Measurements from ENCODE around the gene STAT2. TPM values are rescaled to one million over a fixed set of nuclear protein-coding genes. Genes with fewer than 3 reads are reported as not detected.
A peak's percentile ranks its signal among the peaks of the same experiment; 100 is the strongest.

STAT2 gene
- total and polyA plus RNA-seq, 9 of the 15 experiments (the other 6 are each of a cell fraction or from before 2014, with no cell fraction given) = 15.5 to 46.9 (median 40.1) TPM

DNA sequence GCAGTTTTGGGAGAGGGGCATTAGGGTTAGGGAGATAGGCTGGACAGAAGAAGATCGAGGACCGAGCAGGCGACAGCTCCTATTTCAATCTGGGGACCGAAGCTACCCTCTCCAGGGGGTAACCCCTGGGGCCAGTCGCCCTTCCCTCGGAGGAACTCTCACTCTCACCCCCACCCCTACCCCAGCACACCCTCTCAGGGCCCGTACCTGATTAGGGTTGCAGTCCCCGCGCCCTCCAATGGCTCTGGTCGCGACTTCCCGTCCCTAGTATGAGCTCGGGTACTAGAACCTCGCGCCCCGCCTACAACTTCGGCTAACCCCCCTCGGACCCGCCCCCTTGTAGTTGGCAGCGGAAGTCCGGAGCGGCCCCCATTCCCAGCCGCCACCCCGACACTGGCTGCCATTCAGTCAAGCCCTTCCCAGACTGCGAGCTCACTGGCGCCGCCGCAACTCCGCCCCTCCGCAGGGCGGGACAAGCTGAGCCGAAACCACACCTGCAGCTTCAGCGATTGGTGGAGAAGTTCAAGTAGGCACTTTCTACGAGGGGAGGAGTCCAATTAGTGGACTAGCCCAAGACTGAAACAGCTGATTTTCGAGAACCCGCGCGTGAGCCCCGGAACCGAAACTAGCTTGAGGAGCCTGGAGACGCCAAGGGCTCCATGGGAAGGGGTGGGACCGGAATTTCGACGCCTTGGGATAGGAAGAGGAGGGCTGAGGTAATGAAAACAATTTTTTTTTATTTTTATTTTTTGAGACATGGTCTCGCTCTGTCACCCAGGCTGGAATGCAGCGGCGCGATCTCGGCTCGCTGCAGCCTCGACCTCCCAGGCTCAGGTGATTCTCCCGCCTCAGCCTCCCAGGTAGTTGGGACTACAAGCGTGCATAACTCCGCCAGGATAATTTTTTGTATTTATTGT, at the start of gene STAT2 (continued):
- peak; percentile 90 for TF ChIP-seq POLR2G (IDR thresholded peaks at IDR 0.05; ENCODE audit: low read depth, low read length)
- TF ChIP-seq ESRRA (IDR thresholded peaks at IDR 0.05; ENCODE audit: borderline replicate concordance, low read depth) = peak; percentile 64; the same call in 1 of the 2 replicates
- no peak for TF ChIP-seq CLOCK (CRISPR knock-in tag; IDR thresholded peaks at IDR 0.05; ENCODE audit: borderline replicate concordance)
- TF ChIP-seq NFIC (IDR thresholded peaks at IDR 0.05) = no peak
- peak; percentile 30; the same call in 1 of the 2 replicates for TF ChIP-seq PBX2 (CRISPR knock-in tag; IDR thresholded peaks at IDR 0.05; ENCODE audit: low read depth)
- TF ChIP-seq PBX2 (tag; conservative IDR thresholded peaks at IDR 0.05; ENCODE audit: low read depth) = peak; percentile 81
- peak; percentile 60 for TF ChIP-seq HMGN3 (IDR thresholded peaks at IDR 0.05; ENCODE audit: borderline replicate concordance, extremely low read depth, insufficient read length, low read depth, low read length)
- no peak for TF ChIP-seq WHSC1 (IDR thresholded peaks at IDR 0.05; ENCODE audit: low read length)

Data from K562 (cell line).